NT2/D1 (cell line): ENCODE measurements around the gene PHACTR3.

Experiments
- SUZ12 ChIP-seq: IDR thresholded peaks from 2 replicates; pipeline ENCODE4 v1.6.1; 2011; ENCODE audit not compliant: insufficient read length, insufficient read depth; ENCODE audit errors: extremely low read depth
- YY1 ChIP-seq: IDR thresholded peaks from 2 replicates; pipeline ENCODE4 v1.6.1; 2011; ENCODE audit not compliant: insufficient read length, insufficient read depth
- ZNF274 ChIP-seq: IDR thresholded peaks from 2 replicates; pipeline ENCODE4 v1.6.1; 2011; ENCODE audit warnings: mild to moderate bottlenecking, low read depth, low read length

GRCh38 chr20:59861401-59861800 lies 257.1 kb downstream of the PHACTR3 start:
- no peak for TF ChIP-seq ZNF274
- no peak for TF ChIP-seq YY1
- TF ChIP-seq SUZ12, result no peak
